GM19455 (cell line): Measurements from ENCODE around the gene SHC3.

Experiments
- ATAC-seq: cut with Tn5 transposase; IDR thresholded peaks from one replicate; pipeline ENCODE4 v1.9.1; 2021; ENCODE audit not compliant: unreplicated experiment

Gene SHC3

DNA sequence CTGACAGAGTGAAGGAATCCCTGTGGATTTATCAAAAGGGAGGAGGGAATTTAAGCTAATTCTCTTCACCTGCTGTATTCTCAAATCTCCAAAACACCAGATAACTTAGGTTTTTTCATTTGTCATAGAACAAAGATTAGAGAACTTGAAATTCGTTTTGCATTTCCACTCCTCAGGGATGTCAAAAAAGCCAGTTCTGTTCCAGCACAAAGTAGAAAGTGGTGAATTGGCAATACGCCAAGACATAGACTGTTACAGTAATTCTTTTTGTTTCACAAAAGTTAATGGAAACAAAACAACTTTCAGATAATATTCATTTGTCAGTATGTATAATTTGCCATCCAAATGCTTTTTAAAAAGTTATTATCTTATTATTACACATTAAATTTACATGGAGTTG lies 172.4 kb downstream of the SHC3 start:
- no peak for ATAC-seq

DNA sequence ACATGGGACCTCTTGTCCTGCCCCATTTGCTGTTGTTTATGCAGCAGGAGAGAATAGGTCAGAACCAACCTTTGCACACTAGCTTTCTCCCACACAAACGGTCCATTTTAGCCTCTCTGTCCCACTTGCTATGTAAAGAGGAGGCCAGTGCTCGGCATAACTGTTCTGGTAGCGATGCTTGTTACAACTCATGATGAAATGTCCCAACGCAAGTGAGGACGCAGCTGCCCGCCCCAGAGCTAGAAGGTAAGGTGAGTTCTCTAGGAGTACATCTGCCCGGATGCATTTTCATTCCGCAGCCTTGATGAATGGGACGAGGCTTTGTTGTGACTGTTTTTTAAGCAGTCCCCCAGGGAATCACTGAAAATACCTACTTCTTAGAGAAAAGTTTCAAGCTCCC lies 173.3 kb downstream of the SHC3 start:
- no peak for ATAC-seq

DNA sequence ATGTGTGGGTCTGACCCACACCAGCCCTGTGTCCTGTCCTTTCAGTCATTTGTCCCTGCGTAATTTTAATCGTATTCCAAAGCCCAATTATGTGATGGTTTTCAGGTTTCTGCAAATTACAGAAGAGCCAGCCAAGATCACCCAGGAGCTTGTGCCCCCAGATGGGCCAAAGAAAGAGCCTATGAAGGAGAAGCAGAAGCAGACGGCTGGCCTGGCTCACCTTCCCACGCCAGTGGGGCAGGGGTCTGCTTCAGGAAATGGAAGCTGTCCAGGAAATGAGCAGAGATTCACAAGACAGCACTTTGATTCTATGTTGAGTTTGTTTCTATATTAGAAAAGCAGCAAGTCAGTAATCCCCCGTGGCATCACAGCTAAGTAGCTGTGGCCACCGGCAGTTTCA lies 175.6 kb downstream of the SHC3 start:
- no peak for ATAC-seq

- ATAC-seq, result no peak
These were observed 176.6 kb downstream of the SHC3 start for GRCh38 chr9:89001917-89002540.

DNA sequence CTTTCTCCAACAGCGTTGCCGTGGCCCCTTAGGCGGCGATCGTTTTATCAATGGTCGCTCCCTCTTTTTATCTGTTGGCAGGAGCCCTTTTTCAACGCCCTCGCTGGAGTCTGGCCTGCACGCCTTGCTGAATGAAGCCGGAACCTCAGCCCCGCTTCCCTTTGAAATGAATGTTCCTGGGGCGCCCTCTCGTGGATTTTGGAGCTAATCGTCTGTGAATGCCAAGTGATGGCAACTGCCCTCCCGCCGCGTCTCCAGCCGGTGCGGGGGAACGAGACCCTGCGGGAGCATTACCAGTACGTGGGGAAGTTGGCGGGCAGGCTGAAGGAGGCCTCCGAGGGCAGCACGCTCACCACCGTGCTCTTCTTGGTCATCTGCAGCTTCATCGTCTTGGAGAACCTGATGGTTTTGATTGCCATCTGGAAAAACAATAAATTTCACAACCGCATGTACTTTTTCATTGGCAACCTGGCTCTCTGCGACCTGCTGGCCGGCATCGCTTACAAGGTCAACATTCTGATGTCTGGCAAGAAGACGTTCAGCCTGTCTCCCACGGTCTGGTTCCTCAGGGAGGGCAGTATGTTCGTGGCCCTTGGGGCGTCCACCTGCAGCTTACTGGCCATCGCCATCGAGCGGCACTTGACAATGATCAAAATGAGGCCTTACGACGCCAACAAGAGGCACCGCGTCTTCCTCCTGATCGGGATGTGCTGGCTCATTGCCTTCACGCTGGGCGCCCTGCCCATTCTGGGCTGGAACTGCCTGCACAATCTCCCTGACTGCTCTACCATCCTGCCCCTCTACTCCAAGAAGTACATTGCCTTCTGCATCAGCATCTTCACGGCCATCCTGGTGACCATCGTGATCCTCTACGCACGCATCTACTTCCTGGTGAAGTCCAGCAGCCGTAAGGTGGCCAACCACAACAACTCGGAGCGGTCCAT lies 177.4 kb downstream of the SHC3 start:
- no peak for ATAC-seq

DNA sequence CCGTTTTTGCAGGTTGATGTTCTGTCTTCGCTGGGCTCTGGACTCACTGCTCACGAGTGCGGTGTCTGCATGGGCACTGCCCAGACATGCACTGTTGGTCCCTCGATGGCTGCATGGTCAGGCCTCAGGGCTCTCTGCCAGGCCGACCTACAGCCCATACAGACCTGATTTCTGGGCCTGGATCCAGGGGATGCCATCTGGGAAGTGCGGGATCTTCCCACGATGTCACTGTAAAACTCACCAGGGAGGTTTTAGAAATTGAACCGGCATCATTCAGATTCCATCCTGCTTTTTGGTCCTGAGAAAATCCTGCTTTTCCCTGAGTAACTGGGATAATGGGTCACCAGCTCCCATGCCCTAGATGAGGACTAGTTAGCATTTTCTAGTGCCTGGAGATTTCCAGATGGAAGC lies 178.2 kb downstream of the SHC3 start:
- ATAC-seq, result no peak

GRCh38 chr9:88998911-88999310 lies 179.7 kb downstream of the SHC3 start:
- no peak for ATAC-seq

GRCh38 chr9:88998503-88998902 lies 180.1 kb downstream of the SHC3 start:
- no peak for ATAC-seq

GRCh38 chr9:88997646-88998045 lies 181.0 kb downstream of the SHC3 start:
- ATAC-seq, result no peak

DNA sequence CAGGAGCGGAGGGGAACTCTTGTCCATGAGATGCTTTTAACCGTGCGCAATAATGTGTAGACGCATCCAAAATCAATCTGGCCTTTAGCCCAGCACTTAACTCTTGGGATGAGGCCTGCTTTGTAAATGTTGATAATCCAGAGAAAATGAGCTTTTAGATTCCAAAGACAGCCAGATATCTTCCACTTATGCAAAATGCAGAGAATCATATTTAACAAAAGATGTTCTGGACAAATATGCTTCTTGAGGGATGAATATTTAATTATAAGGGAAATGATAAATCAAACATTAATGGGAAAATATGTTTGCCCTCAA lies 181.7 kb downstream of the SHC3 start:
- no peak for ATAC-seq

DNA sequence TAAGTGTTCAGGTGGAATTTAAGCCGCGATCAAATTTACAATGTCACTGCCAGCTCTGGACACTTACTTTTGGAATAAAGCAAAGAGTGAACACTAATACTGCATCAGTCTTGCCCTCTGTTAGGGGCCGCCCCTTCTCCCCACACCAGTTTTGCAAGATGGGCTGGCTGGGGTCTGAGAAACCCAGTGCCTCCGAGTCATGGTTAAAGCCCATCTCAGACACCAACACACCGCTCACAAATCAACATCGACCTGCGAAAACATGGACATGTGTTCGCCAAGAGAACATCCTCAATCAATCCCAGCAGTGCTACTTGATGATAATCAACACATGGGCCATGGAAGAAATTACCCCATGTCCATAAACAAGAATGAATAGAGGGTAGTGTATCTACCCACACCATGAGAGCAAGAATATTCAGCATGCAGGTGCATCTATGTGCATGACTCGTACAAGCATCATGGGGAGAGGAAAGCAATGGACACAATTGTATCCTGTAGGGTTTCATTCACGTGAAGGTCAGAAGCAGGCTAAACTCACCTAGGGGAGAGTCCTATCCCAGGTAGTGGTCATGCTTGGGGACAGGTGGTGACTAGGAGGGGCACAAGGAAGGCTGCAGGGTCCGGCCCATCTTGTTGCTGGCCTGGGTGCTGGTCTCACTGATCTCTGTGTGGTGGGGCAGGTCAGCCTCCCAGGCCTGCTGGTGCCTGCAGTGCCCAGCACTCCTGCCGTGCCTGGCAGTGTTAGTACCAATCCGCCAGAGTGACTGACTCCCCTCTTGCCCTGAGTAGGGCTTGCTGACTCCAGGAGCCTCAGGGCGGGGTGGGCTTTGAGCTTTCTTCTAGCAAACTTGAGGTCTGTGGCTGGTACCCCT lies 182.3 kb downstream of the SHC3 start:
- no peak for ATAC-seq

GRCh38 chr9:88995627-88996026 lies 183.0 kb downstream of the SHC3 start:
- no peak for ATAC-seq

DNA sequence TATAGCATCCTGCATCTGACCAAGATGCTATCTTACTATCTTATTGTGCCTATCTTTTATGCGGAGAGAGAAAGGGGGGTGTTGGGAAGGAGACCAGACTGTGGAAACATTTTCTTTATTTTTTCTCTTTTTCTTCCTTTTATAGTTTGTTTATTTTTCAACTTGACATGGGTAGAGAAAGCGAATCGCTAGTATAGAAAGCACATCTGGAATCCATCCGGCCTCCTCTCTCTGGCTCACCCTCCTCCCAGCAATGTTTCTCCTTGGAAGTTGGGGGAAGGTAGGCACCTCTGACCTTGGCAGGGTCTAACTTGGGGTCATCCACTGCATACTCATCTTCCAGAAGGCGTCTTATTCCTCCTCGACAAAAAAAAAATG lies 183.4 kb downstream of the SHC3 start:
- no peak for ATAC-seq

DNA sequence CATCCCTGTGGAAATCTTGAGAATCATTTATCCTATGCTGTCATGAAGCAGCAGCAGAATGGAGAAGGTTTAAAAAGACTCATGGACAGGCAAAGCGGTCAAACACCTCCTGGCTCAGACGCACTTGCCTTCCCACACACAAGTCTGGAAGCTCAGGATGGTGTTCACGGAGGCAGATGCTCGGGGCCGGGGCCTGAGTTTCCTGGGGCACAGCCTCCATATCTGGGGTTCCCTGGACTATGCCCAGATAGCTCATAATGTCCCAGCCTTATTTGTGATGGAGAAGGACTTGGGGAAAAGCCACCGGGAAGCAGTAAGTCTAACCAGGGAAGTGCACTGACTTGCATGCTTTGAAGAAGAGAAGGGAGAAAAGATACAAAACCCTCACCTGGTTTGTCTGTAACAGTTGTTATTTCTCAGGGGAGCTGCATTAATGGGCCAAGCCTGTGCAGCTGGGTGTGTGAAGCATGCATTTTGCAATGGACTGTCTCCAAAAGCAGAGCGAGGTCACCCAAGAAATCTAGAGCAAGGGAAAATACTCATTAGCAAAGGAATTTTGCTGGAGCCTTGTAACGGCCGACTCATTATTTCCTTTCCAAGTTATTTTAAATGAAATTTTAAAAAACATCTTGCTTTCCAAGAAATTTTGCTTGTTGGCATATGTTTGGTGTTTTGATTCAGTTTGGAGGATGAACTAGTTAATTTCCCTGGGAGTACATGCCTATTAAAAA lies 184.0 kb downstream of the SHC3 start:
- no peak for ATAC-seq

DNA sequence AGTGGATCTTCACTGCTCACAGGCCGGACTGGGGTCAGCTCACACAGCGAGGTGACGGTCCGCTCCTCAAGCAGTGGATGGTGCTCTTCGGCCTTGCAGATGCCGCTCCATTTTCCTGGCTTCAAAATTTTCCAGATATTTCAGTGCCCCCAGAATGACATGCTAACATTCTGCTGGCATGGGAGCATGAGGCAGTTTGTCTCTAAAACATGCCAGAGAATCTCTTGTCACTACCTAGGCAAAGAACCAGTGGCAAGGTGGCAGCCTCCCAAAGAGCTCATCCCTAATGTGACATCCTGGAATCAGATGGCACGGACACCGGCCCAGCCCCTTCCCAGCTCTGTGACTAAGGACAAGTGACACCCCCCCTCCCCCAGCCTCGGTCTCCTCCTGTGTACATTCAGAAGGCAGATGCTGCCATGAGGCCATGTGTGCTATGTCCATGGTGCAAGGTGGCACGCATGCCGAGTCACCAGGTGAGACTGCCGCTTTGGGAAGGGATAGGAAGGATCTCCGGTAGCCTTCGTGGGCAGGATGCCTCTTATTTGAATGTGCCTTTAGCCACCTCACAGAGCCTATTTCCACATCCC lies 184.7 kb downstream of the SHC3 start:
- no peak for ATAC-seq

DNA sequence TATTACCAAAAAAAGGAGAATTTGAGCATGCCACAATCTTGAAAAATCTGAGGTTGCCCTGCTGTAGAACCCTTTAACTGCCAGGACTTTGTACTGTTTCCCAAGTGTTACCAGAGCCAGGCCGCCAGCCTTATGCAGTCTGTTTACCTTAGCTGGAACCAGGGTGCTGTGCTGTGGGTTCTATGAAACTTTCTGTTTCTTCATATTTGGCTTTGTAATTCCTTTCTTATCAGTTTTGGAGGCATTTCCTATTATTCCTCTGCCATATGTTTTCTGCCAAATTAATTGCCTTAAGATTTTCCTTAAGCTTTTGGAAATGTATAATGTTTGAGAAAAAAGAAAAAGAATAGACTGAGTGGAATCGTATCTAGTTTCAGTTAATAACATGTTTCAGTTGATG lies 185.3 kb downstream of the SHC3 start:
- ATAC-seq, result no peak

GRCh38 chr9:88992556-88992955 lies 186.1 kb downstream of the SHC3 start:
- no peak for ATAC-seq

- no peak for ATAC-seq
These were observed 187.3 kb downstream of the SHC3 start, which contains the start of gene S1PR3 for GRCh38 chr9:88991066-88992034. Gene S1PR3, plus strand, starts transcription at chr9:88991468. Its CDS starts 9,733 bp downstream, at chr9:89001201.

DNA sequence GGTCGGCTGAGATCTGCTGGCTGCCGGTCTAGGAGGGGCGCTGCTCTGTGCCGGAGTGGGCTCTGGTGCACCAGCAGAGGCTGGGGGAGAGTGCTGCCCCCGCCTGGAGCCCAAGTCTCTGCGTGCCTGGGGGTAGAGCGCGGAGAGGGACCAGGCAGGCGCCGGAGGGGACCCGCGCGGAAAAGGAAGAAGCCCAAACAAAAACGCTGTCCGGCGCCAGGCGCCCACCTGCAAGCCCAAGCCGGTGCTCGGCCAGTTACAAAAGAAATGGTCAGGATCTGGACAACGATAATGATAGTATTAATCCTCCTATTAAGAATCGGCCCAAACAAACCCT lies 187.9 kb downstream of the SHC3 start:
- no peak for ATAC-seq
